ENCODE data around the gene GLO1. TPM values are rescaled to one million over a fixed set of nuclear protein-coding genes. Genes with fewer than 3 reads are reported as not detected.

GLO1 gene
- total RNA-seq, 1 donor: 154 TPM

DNA sequence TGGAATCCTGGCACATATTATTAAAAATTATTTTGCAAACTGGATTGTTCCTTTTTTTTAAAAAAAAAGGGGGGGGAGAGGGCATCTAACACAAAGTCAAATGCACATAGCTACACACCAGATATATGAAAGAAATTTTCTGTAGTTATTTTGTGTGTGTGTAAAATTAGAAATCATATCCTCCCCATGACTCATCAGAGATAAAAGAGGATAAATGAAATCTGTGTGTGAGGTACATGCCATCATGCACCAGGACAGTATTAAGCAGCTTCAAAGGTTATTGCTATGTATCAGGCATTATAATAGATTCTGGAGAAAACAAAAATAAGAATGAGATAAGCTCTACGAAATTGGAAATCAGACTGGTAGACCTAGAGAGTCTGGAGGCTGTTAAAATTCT, 68.4 kb downstream of the GLO1 start:
- no peak for DNase-seq (ENCODE audit: low read depth)
- TF ChIP-seq, protein P1, sequence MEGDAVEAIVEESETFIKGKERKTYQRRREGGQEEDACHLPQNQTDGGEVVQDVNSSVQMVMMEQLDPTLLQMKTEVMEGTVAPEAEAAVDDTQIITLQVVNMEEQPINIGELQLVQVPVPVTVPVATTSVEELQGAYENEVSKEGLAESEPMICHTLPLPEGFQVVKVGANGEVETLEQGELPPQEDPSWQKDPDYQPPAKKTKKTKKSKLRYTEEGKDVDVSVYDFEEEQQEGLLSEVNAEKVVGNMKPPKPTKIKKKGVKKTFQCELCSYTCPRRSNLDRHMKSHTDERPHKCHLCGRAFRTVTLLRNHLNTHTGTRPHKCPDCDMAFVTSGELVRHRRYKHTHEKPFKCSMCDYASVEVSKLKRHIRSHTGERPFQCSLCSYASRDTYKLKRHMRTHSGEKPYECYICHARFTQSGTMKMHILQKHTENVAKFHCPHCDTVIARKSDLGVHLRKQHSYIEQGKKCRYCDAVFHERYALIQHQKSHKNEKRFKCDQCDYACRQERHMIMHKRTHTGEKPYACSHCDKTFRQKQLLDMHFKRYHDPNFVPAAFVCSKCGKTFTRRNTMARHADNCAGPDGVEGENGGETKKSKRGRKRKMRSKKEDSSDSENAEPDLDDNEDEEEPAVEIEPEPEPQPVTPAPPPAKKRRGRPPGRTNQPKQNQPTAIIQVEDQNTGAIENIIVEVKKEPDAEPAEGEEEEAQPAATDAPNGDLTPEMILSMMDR (IDR thresholded peaks at IDR 0.05; ENCODE audit: insufficient read depth, low read depth, low read length): no peak
- H3K4me3 ChIP-seq (ENCODE audit: low read depth, low read length): no peak overlapping the region

DNA sequence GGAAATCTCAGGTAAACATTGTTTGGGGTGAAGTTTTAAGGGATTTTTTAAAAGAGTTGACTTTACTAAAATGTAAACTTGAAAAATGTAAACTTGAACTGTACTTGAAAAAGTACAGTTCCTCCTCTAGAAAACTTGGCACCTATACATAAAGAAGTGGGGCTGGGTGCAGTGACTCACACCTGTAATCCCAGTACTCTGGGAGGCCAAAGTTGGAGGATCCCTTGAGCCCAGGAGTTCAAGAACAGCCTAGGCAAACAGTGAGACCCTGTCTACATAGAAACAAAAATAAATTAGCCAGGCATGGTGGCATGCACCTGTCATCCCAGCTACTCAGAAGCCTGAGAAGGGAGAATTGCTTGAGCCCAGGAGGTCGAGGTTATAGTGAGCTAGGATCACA, 70.5 kb downstream of the GLO1 start:
- H3K4me3 ChIP-seq (ENCODE audit: low read depth, low read length): no peak overlapping the region
- DNase-seq (ENCODE audit: low read depth): no peak
- TF ChIP-seq, protein P1 (IDR thresholded peaks at IDR 0.05; ENCODE audit: insufficient read depth, low read depth, low read length): no peak

DNA sequence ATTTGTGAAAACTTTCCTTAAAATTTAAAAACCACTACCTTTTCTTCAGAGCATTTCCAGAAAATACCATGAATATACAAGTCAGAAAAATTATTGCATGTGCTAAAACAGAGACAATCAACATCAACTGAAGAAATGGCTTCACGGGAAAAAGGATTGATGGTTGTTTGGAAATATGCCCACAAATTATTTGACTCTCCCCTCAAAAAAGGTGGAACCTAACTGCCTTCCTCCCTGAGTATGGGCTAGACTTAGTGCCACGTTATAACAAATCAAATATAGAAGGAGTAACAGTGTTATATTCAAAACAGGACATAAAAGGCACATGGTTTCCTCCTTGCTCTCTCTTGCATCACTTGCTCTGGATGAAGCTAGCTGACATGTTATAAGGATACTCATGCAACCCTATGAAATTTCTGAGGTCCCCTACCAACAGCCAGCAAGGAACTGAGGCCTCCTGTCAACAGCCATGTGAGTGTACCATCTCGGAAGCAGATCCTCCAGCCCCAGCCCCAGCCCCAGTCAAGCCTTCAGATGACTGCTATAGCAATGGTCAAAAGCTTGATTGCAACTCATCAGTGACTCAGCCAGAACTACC, 71.7 kb downstream of the GLO1 start:
- DNase-seq (ENCODE audit: low read depth): peak; percentile 6
- no peak overlapping the region for H3K4me3 ChIP-seq (ENCODE audit: low read depth, low read length)
- TF ChIP-seq, protein P1 (IDR thresholded peaks at IDR 0.05; ENCODE audit: insufficient read depth, low read depth, low read length): no peak

Other genes with a start within 250 kb of the GLO1 start
- 8.7 and 12.1 TPM in 2 replicates for gene BTBD9, start 63.2 kb downstream of the GLO1 start, total RNA-seq
- under 0.01 and 0.32 TPM in 2 replicates for gene DNAH8, start 12.2 kb upstream of the GLO1 start, total RNA-seq